ENCODE measurements around the gene HRH1. TPM values are rescaled to one million over a fixed set of nuclear protein-coding genes. Genes with fewer than 3 reads are reported as not detected.

The HRH1 gene
- total RNA-seq, 2 donors from 2014 or later, result 0.50 to 5.9 TPM

- Histone ChIP-seq H3K27me3 (replicated peaks; ENCODE audit: insufficient read depth) (no peaks in the 10 kb centered on the region), H3K4me3 (no peak overlapping the region), H3K27ac (no peak overlapping the region), H3K9me3 (no peaks in the 10 kb centered on the region), H3K4me1 (replicated peaks) (no peaks in the 10 kb centered on the region), H3K36me3 (no peaks in the 10 kb centered on the region)
- no peak for TF ChIP-seq CTCF (IDR thresholded peaks at IDR 0.05)
- whole genome bisulfite sequencing, result 67% methylated on average over 5 of the region's 5 CpGs
- intact Hi-C loops (cut with DNase I), result no loop called here
- no peak for DNase-seq (ENCODE audit: low spot score)
These were observed 152.7 kb downstream of the HRH1 start for GRCh38 chr3:11306817-11307589.

- no peak overlapping the region for H3K27ac ChIP-seq
- intact Hi-C loops (cut with DNase I), result no loop called here
- no peak for DNase-seq (ENCODE audit: low spot score)
These were observed 153.6 kb downstream of the HRH1 start for GRCh38 chr3:11307830-11308432.

GRCh38 chr3:11310258-11310657 is 156.0 kb downstream of the HRH1 start:
- Histone ChIP-seq H3K27ac (no peak overlapping the region), H3K4me1 (replicated peaks) (no peaks in the 10 kb centered on the region), H3K27me3 (replicated peaks; ENCODE audit: insufficient read depth) (no peaks in the 10 kb centered on the region), H3K9me3 (no peaks in the 10 kb centered on the region), H3K36me3 (no peaks in the 10 kb centered on the region), H3K4me3 (no peak overlapping the region)
- 78% methylated on average over 5 of the region's 5 CpGs for WGBS
- DNase-seq (ENCODE audit: low spot score), result no peak
- TF ChIP-seq POLR2A (IDR thresholded peaks at IDR 0.05) (no peak), CTCF (IDR thresholded peaks at IDR 0.05) (no peak), POLR2AphosphoS5 (IDR thresholded peaks at IDR 0.05) (no peak)
- intact Hi-C loops (cut with DNase I), result no loop called here

More at GRCh38 chr3:11307830-11308432, 153.6 kb downstream of the HRH1 start:
- 81% methylated on average over 6 of the region's 6 CpGs for WGBS
- H3K4me1 ChIP-seq (replicated peaks), result no peaks in the 10 kb centered on the region
- TF ChIP-seq CTCF (IDR thresholded peaks at IDR 0.05) (no peak), POLR2A (IDR thresholded peaks at IDR 0.05) (no peak), POLR2AphosphoS5 (IDR thresholded peaks at IDR 0.05) (no peak)
- no peaks in the 10 kb centered on the region for H3K9me3 ChIP-seq
- H3K36me3 ChIP-seq, result no peaks in the 10 kb centered on the region
- no peak overlapping the region for H3K4me3 ChIP-seq
- H3K27me3 ChIP-seq (replicated peaks; ENCODE audit: insufficient read depth), result no peaks in the 10 kb centered on the region

GRCh38 chr3:11312166-11312565 is 157.9 kb downstream of the HRH1 start:
- DNase-seq (ENCODE audit: low spot score), result no peak
- no peaks in the 10 kb centered on the region for H3K4me1 ChIP-seq (replicated peaks)
- H3K36me3 ChIP-seq, result no peaks in the 10 kb centered on the region
- TF ChIP-seq POLR2A (IDR thresholded peaks at IDR 0.05) (no peak), CTCF (IDR thresholded peaks at IDR 0.05) (no peak), POLR2AphosphoS5 (IDR thresholded peaks at IDR 0.05) (no peak)
- WGBS, result 92% methylated on average over 5 of the region's 5 CpGs
- no peaks in the 10 kb centered on the region for H3K9me3 ChIP-seq
- H3K27me3 ChIP-seq (replicated peaks; ENCODE audit: insufficient read depth), result no peaks in the 10 kb centered on the region
- H3K4me3 ChIP-seq, result no peak overlapping the region
- H3K27ac ChIP-seq, result no peak overlapping the region
- intact Hi-C loops (cut with DNase I), result no loop called here

Small RNAs within 50 kb of the gene (small RNA-seq; reads per million reads assigned to genes)
- gene AC083855.1, result 0 reads per million in 2 donors

Other genes starting within 250 kb of the HRH1 start
- gene SLC6A1, start 161.7 kb upstream of the HRH1 start, total RNA-seq, result 1 to 10 TPM in 1 of 2 donors, under 1 TPM in 1; 0.18 to 6.2 TPM
- gene ATG7, start 117.9 kb downstream of the HRH1 start, total RNA-seq, result 10 to 100 TPM; 25.2 to 66.5 TPM

Data from prostate gland (tissue), 2 donors.